ENCODE results near the gene ZNF30. TPM values are rescaled to one million over a fixed set of nuclear protein-coding genes. Genes with fewer than 3 reads are reported as not detected.

Gene ZNF30
- total RNA-seq, 4 donors from 2014 or later: 1.6 to 9.9 (median 2.1) TPM

GRCh38 chr19:34974646-34975045 lies 47.9 kb downstream of the ZNF30 start:
- no peaks in the 10 kb centered on the region for H3K36me3 ChIP-seq
- H3K4me1 ChIP-seq: peaks cover 0 to 6% (median 2%) of the 10 kb centered on the region in 4 donors
- H3K27me3 ChIP-seq: no peaks in the 10 kb centered on the region
- peaks cover 0 to 7% (median 0%) of the 10 kb centered on the region in 4 donors for H3K9me3 ChIP-seq
- no peak overlapping the region for H3K4me3 ChIP-seq
- no peak overlapping the region for H3K27ac ChIP-seq
- TF ChIP-seq POLR2A (IDR thresholded peaks at IDR 0.05): no peak
- no peak for TF ChIP-seq CTCF (IDR thresholded peaks at IDR 0.05)
- no peak for DNase-seq

DNA sequence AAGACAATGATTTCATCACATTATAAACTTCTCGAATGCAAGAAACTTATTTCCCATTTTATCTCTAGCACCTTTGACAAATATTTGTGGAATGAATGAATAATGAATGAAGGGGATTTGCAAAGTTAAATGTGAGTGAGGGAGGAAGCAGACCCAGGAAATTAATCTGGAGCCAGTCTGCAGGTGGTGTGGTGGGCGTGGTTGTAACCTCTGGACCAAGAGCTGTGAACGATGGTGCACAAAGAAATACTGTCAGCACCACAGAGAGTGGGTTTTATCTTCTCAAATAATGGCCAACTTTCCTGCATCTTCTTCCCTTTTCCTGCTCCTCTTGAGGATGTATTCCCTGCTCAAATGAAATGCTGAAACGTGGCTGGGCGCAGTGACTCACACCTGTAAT lies 48.4 kb downstream of the ZNF30 start:
- no peak overlapping the region for H3K27ac ChIP-seq
- no peaks in the 10 kb centered on the region for H3K36me3 ChIP-seq
- no peak for TF ChIP-seq CTCF (IDR thresholded peaks at IDR 0.05)
- TF ChIP-seq POLR2A (IDR thresholded peaks at IDR 0.05): no peak
- peaks cover 0 to 6% (median 2%) of the 10 kb centered on the region in 4 donors for H3K4me1 ChIP-seq
- peaks cover 0 to 7% (median 0%) of the 10 kb centered on the region in 4 donors for H3K9me3 ChIP-seq
- no peaks in the 10 kb centered on the region for H3K27me3 ChIP-seq
- no peak overlapping the region for H3K4me3 ChIP-seq
- peak in 1 of 3 donors; percentile 56 for DNase-seq

DNA sequence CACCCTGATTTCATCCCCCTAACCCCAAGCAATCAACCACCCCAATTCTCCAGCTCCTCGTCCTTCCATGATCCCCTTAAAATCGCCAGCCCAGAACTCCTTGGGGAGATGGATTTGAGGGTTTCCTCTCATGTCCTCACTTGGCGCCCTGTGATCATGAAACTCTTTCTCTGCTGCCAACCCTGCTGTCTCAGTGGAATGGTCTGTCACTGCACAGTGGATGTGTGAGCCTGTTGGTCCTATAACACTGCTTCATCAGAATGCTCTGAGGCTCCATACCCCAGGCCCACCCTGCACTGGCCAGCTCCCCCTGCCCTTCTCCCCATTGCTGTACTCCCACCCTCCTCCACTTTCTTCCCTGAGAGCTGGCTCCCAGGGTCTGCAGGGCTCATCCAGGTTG lies 49.9 kb downstream of the ZNF30 start:
- Histone ChIP-seq H3K27me3 (no peaks in the 10 kb centered on the region), H3K27ac (no peak overlapping the region), H3K4me1 (peaks cover 0 to 6% (median 2%) of the 10 kb centered on the region in 4 donors), H3K4me3 (no peak overlapping the region), H3K36me3 (no peaks in the 10 kb centered on the region), H3K9me3 (peaks cover 0 to 7% (median 0%) of the 10 kb centered on the region in 4 donors)
- no peak for TF ChIP-seq POLR2A (IDR thresholded peaks at IDR 0.05)
- TF ChIP-seq CTCF (IDR thresholded peaks at IDR 0.05): no peak
- DNase-seq: peak in 1 of 3 donors; percentile 5

DNA sequence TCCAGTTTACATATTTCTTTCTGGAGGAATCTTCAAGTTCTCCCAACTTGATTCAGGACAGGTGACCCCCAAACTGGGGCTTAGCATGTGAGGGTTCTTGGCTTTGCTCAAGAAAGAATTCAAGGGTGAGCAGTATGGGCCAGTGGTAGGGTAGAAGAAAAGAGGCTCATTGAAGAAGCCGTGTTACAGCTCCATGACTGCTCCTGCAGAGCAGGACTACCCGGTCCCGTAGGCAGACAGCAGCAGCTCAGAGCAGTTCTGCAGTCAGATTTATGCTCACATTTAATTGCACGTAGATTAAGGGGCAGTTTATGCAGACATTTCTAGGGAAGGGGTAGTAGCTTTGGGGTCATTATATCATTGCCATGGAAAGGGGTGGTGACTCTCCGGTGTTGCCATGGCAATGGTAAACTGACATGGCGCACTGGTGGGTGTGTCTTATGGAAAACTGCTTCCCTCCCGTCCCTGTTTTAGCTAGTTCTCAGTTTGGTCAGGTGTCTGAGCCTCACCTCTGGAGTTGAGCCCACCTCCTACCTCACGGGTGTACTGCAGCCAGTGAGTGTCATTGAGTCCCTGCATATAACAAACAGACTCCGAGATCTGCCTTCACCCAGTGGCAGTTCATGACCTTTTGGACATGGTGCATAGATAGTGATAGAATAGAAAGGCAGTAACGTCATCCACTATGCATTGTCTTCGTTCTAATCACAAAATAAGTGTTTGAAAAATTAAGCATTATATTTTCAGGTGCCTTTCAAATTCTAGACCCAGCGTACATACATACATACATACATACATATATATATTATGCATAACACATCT lies 53.3 kb downstream of the ZNF30 start:
- Histone ChIP-seq H3K27me3 (no peaks in the 10 kb centered on the region), H3K27ac (no peak overlapping the region), H3K9me3 (peaks cover 0 to 7% (median 0%) of the 10 kb centered on the region in 4 donors), H3K4me3 (no peak overlapping the region), H3K4me1 (peaks cover 0 to under 1% (median 0%) of the 10 kb centered on the region in 4 donors), H3K36me3 (no peaks in the 10 kb centered on the region)
- DNase-seq: no peak
- TF ChIP-seq CTCF (IDR thresholded peaks at IDR 0.05): no peak
- TF ChIP-seq POLR2A (IDR thresholded peaks at IDR 0.05): no peak

- Histone ChIP-seq H3K36me3 (no peaks in the 10 kb centered on the region), H3K9me3 (no peaks in the 10 kb centered on the region), H3K4me1 (peaks cover 0 to 9% (median 0%) of the 10 kb centered on the region in 4 donors), H3K27me3 (no peaks in the 10 kb centered on the region), H3K4me3 (no peak overlapping the region), H3K27ac (no peak overlapping the region)
- DNase-seq: no peak
- no peak for TF ChIP-seq POLR2A (IDR thresholded peaks at IDR 0.05)
- no peak for TF ChIP-seq CTCF (IDR thresholded peaks at IDR 0.05)
These were observed 55.6 kb downstream of the ZNF30 start for GRCh38 chr19:34982275-34982674.
